Glutamatergic neuron (in vitro differentiated cells): ENCODE measurements around the gene MAP3K13. TPM values are rescaled to one million over a fixed set of nuclear protein-coding genes. Genes with fewer than 3 reads are reported as not detected.

Experiments
- DNase-seq: peaks from one replicate; pipeline ENCODE4 v3.0.0; 2022
- H3K27ac Mint-ChIP-seq: one replicate; pipeline ENCODE4 v1.8.0; 2020; ENCODE audit warnings: mild to moderate bottlenecking, mixed read lengths, inconsistent platforms; ENCODE audit not compliant: unreplicated experiment
- H3K27me3 Mint-ChIP-seq: one replicate; pipeline ENCODE4 v1.8.0; 2020; ENCODE audit warnings: mild to moderate bottlenecking, moderate library complexity, mixed read lengths, inconsistent platforms; ENCODE audit not compliant: unreplicated experiment
- H3K36me3 Mint-ChIP-seq: one replicate; pipeline ENCODE4 v1.8.0; 2020; ENCODE audit warnings: mild to moderate bottlenecking, mixed read lengths, inconsistent platforms; ENCODE audit not compliant: unreplicated experiment
- H3K4me1 Mint-ChIP-seq: one replicate; pipeline ENCODE4 v1.8.0; 2020; ENCODE audit warnings: mild to moderate bottlenecking, low read depth, mixed read lengths, inconsistent platforms; ENCODE audit not compliant: unreplicated experiment
- H3K4me3 Mint-ChIP-seq: one replicate; pipeline ENCODE4 v1.8.0; 2020; ENCODE audit warnings: mild to moderate bottlenecking, mixed read lengths, inconsistent platforms; ENCODE audit not compliant: unreplicated experiment
- H3K9me3 Mint-ChIP-seq: one replicate; pipeline ENCODE4 v1.8.0; 2020; ENCODE audit warnings: mild to moderate bottlenecking, moderate library complexity, mixed read lengths, inconsistent platforms; ENCODE audit not compliant: unreplicated experiment
- total RNA-seq: library from RNA; stranded (reverse); fragmentation: NEBNext Ultra II Directional; extraction: Animal tissue kit (Norgen Biotek cat#: 25700); gene quantifications from one replicate; pipeline ENCODE4 v1.2.1, GENCODE V29; 2021; ENCODE audit not compliant: unreplicated experiment
- TF ChIP-seq, protein P1 (sequence below): fragments of 200-600 bp; sonication (generic); IDR thresholded peaks from one replicate; pipeline ENCODE4 v1.5.0; 2021; ENCODE audit not compliant: partially characterized antibody, unreplicated experiment

Gene MAP3K13
- total RNA-seq, 1 donor from 2014 or later, result 110 TPM

DNA sequence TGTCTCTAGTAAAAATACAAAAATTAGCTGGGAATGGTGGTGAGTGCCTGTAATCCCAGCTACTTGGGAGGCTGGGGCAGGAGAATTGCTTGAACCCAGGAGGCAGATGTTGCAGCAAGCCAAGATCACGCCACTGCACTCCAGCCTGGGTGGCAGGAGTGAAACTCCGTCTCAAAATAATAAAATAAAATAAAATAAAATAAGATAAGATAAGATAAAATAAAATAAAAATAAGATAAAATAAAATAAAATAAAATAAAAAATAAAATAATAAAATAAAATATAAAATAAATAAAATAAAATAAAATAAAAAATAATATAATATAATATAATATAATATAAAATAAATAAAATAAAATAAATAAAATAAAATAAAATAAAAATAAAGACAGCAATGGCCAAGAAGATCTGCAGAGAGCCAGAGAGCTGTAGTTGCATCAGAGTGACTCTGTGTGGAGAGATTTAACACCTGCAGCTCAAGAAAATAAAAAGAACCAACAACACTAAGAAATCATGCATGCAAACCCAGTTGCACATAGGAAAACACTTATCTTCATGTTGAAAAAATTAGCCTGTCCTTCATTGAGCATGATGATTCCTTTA lies 163.5 kb downstream of the MAP3K13 start:
- Mint-ChIP-seq H3K9me3 (peaks cover 3% of the 10 kb centered on the region), H3K27me3 (no peaks in the 10 kb centered on the region), H3K36me3 (no peaks in the 10 kb centered on the region), H3K4me1 (no peaks in the 10 kb centered on the region), H3K27ac (no peak overlapping the region), H3K4me3 (no peak overlapping the region)
- DNase-seq, result no peak
- TF ChIP-seq, protein P1, sequence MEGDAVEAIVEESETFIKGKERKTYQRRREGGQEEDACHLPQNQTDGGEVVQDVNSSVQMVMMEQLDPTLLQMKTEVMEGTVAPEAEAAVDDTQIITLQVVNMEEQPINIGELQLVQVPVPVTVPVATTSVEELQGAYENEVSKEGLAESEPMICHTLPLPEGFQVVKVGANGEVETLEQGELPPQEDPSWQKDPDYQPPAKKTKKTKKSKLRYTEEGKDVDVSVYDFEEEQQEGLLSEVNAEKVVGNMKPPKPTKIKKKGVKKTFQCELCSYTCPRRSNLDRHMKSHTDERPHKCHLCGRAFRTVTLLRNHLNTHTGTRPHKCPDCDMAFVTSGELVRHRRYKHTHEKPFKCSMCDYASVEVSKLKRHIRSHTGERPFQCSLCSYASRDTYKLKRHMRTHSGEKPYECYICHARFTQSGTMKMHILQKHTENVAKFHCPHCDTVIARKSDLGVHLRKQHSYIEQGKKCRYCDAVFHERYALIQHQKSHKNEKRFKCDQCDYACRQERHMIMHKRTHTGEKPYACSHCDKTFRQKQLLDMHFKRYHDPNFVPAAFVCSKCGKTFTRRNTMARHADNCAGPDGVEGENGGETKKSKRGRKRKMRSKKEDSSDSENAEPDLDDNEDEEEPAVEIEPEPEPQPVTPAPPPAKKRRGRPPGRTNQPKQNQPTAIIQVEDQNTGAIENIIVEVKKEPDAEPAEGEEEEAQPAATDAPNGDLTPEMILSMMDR, result no peak

DNA sequence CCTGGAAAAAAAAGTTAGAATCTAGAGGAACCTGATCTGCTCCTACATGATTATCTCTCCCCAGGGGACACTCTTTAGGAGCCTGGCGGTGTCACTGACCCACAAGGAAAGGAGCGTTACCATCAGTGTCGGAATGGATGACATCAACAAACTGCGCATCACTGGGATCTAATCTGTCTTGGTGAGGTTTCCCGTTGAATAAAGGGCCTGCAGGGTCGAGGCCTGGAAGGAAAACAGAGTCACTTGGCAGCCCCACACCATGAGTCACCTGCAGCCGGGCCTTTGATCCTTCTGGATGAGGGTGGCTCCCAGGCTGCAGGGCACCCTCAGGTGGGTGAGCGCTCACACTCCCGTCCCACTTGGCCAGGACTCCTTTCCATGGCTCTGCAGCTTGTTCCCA lies 164.4 kb downstream of the MAP3K13 start:
- H3K27me3 Mint-ChIP-seq, result no peaks in the 10 kb centered on the region
- H3K36me3 Mint-ChIP-seq, result no peaks in the 10 kb centered on the region
- TF ChIP-seq, protein P1, result no peak
- no peaks in the 10 kb centered on the region for H3K4me1 Mint-ChIP-seq
- H3K27ac Mint-ChIP-seq, result no peak overlapping the region
- peaks cover 3% of the 10 kb centered on the region for H3K9me3 Mint-ChIP-seq
- no peak for DNase-seq
- no peak overlapping the region for H3K4me3 Mint-ChIP-seq

DNA sequence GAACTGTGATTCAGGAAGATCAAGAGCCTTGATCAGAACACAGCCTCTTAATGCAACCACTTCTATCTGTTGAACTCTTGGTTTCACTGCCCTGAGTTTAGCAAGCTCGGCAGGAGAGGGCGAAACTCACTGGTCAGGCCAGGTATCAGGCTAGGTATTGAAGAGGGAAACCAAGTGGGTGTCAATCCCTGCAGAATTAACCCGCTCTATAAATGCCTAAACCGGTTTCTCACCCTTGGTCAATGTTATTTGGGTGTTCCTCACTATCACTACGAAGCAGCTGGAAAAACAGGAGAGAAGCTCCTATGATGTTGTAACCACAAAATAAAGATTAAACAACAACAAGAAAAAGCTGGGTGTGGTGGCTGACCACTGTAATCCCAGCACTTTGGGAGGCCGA lies 165.6 kb downstream of the MAP3K13 start:
- no peaks in the 10 kb centered on the region for H3K27me3 Mint-ChIP-seq
- DNase-seq, result no peak
- H3K27ac Mint-ChIP-seq, result no peak overlapping the region
- no peak overlapping the region for H3K4me3 Mint-ChIP-seq
- no peaks in the 10 kb centered on the region for H3K4me1 Mint-ChIP-seq
- TF ChIP-seq, protein P1, result no peak
- peaks cover 3% of the 10 kb centered on the region for H3K9me3 Mint-ChIP-seq
- no peaks in the 10 kb centered on the region for H3K36me3 Mint-ChIP-seq

DNA sequence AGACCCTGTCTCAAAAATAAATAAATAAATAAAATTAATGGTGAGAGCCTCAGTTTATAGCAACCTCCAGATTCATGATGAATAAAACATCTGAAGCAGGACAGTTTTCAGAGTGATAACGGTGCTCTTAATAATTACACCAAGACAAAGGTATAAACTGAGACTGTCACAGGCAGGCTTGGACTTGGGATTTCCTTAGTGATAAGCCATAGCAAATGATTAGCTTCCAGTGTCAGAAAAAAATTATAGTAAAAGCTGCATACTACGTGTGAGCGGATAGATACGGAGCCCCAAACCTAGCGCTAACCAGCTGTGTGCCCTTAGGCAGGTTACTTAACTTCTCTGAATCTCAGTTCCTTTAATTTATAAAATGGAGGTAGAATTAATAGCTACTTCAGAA lies 167.9 kb downstream of the MAP3K13 start:
- DNase-seq, result no peak
- Mint-ChIP-seq H3K36me3 (no peaks in the 10 kb centered on the region), H3K27ac (no peak overlapping the region), H3K27me3 (no peaks in the 10 kb centered on the region), H3K4me3 (no peak overlapping the region), H3K4me1 (no peaks in the 10 kb centered on the region), H3K9me3 (peaks cover 3% of the 10 kb centered on the region)
- TF ChIP-seq, protein P1, result no peak

DNA sequence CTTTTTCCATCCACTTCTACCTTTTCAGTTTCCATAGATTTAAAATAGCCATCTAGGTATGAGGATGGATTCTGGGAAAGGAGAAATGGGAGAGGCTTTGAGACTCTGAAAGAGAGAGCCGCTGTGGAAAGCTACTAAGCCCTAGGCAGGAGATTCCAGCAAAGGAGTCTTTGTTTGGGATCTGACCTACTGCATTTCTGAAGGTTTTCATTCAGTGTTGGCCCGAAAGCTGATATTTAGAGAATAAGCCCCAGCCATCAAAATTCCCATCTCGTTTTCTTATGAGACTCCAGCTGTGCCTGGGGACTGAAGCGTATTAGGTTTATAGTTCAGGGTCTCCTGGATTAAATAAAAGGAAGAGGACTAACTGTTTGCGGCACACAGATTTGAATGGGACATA lies 170.0 kb downstream of the MAP3K13 start:
- no peaks in the 10 kb centered on the region for H3K27me3 Mint-ChIP-seq
- H3K4me3 Mint-ChIP-seq, result no peak overlapping the region
- no peak overlapping the region for H3K27ac Mint-ChIP-seq
- H3K4me1 Mint-ChIP-seq, result no peaks in the 10 kb centered on the region
- DNase-seq, result no peak
- H3K9me3 Mint-ChIP-seq, result peaks cover 3% of the 10 kb centered on the region
- TF ChIP-seq, protein P1, result no peak
- H3K36me3 Mint-ChIP-seq, result no peaks in the 10 kb centered on the region
